ENCODE data around the gene SDK1.

Gene SDK1

GRCh38 chr7:4154882-4155535, 854.0 kb downstream of the SDK1 start:
- DNase-seq (ENCODE audit: low read depth in 2 of 2), result no peak

DNA sequence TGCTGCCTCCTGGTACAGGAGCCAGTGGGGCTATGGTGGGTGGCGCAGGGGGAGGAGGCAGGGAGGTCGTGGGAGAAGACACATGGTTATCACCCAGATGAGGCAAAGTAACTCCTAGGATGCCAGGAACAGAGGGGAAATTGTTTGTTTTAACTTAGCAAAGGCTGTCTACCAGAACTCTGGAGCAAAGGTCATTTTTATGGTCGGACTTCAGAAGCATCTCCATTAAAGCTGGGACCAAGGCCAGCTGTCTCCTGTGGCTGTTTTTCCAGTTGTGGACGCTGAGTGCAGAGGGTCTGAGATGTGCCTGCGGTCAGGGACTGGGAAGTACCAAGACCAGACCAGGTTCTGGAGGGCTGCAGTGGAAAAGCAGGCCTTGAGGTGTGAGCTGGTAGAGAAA, 855.1 kb downstream of the SDK1 start:
- no peak for DNase-seq (ENCODE audit: low read depth in 2 of 2)

GRCh38 chr7:4157651-4158050, 856.6 kb downstream of the SDK1 start:
- no peak for DNase-seq (ENCODE audit: low read depth in 2 of 2)

- no peak for DNase-seq (ENCODE audit: low read depth in 2 of 2)
Measured at GRCh38 chr7:4158441-4159153, 857.5 kb downstream of the SDK1 start.

- no peak for DNase-seq (ENCODE audit: low read depth in 2 of 2)
Measured at GRCh38 chr7:4159154-4159501, 858.1 kb downstream of the SDK1 start.

DNA sequence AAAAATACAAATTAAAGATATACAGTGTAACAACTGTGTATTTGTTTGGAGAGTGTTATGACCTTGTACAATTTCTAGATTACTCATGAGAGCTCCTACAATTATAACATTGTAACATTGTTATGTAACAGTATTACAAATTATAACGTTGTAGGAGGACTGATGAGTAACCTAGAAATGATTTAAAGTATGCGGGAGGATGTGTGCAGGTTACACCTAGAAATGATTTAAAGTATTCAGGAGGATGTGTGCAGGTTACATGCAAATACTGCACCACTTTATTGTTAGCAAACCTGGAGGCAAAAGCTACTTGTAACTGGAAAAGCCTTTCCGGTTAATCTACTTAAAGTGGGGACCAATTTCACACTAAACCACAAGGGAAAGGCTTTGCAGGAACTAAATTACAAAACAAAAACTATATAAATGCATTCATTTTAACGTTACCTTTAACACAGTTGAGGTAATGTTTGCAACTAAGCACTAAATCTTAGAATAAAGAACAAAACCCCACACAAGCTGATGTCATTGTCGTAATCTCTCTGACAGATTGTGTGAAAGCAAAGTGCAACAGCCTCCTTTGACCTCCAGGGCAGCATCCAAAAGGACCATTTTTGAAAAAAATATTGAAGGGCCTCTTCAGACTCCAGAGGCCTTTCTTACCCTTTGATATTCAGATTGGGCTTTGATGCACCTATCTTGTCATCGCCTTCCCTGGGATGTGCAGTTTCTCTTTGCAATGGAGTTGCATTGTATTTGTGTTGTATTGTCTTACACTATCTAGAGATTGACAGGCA, 858.9 kb downstream of the SDK1 start:
- DNase-seq (ENCODE audit: low read depth in 2 of 2), result no peak

DNA sequence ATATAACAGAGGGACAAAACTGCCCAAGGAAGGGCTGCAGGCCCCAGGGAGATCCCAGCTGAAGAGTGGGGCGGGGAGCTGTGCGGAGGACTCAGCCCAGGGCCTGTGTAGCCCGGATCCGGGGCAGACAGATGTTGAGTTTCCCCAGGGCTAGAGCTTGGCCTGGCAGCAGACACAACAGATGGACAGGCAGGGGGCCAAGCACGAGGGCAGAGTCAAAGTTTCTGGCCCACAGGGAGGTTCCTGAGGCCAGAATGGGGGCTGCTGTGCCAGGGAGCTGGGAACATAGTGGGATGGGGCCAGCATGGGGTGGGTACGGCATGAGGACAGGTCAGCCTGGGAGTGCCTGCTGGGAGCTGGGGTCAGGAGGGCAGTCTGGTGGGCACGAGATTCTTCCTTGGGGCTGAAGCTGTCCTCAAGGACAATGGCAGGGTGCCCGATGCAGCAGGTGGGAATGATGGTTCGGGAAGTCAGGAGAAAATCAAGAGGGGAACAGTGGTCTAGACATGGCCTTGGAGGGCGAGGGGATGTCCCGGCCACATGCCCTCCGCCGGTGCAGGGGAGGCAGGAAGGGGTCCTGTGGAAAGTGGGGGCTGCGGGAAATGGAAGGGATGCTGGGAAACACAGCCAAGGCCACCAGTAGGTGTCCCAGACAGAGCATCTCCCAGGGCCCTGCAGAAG, 862.0 kb downstream of the SDK1 start:
- DNase-seq (ENCODE audit: low read depth in 2 of 2), result no peak

DNA sequence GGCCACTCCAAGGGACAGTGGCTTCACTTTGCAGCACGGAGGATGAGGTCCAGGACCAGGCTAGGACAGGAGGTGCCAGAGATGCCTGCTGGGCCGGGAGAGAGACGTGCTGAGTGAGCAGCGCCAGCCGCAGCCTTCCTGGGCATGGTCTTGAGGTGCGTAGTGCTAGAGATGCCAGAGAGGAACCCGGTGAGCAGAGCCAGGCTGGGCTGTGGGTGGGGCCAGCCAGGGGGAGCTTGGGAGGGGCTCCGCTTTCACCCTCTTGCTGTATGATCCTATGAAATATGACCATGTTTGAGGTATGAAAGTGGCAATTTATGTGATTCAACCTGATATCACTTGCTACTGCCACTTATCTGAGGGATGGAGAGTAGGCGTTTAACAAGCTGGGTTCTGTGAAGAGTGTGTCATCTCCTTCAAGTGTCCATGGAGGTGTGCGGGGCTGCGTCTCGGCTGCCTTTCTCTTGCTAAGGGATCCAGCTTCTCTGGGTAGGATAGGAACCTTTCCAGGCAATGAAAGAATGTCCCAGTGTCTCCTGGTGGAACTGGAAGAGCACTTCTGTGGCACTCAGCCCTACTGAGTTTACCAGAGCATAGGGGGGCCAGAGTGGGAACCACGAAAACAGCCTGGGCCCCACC, 862.6 kb downstream of the SDK1 start:
- DNase-seq (ENCODE audit: low read depth in 2 of 2), result no peak

DNA sequence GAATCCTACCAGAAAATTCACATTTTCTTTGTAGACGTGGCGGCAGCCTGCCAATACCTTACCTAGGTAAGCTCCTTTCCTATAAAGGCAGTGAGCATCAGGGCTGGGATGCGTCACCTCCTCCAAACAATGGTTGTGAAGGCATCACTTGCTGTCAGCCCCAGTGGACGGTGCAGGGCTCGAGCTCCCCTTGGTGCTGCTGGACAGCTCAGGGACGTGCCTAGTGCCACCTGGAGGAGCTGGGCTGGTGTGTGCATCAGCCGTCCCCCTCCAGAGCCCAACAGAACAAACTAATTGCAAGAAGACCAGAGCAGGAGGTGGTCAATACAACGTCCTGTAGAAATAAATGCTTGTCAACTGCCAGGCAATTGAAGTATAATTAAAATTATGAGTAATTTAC, 863.5 kb downstream of the SDK1 start:
- no peak for DNase-seq (ENCODE audit: low read depth in 2 of 2)

- DNase-seq (ENCODE audit: low read depth in 2 of 2), result no peak
Measured at GRCh38 chr7:4166340-4166739, 865.3 kb downstream of the SDK1 start.

GRCh38 chr7:4166807-4167206, 865.8 kb downstream of the SDK1 start:
- no peak for DNase-seq (ENCODE audit: low read depth in 2 of 2)

GRCh38 chr7:4167385-4167910, 866.4 kb downstream of the SDK1 start:
- no peak for DNase-seq (ENCODE audit: low read depth in 2 of 2)

- DNase-seq (ENCODE audit: low read depth in 2 of 2), result no peak
Measured at GRCh38 chr7:4168041-4168440, 867.0 kb downstream of the SDK1 start.

- no peak for DNase-seq (ENCODE audit: low read depth in 2 of 2)
Measured at GRCh38 chr7:4168541-4168940, 867.5 kb downstream of the SDK1 start.

- DNase-seq (ENCODE audit: low read depth in 2 of 2), result no peak
Measured at GRCh38 chr7:4169455-4169854, 868.4 kb downstream of the SDK1 start.

GRCh38 chr7:4170997-4171786, 870.1 kb downstream of the SDK1 start:
- no peak for DNase-seq (ENCODE audit: low read depth in 2 of 2)

GRCh38 chr7:4172883-4173282, 871.8 kb downstream of the SDK1 start:
- no peak for DNase-seq (ENCODE audit: low read depth in 2 of 2)

- no peak for DNase-seq (ENCODE audit: low read depth in 2 of 2)
Measured at GRCh38 chr7:4173615-4174014, 872.6 kb downstream of the SDK1 start.

DNA sequence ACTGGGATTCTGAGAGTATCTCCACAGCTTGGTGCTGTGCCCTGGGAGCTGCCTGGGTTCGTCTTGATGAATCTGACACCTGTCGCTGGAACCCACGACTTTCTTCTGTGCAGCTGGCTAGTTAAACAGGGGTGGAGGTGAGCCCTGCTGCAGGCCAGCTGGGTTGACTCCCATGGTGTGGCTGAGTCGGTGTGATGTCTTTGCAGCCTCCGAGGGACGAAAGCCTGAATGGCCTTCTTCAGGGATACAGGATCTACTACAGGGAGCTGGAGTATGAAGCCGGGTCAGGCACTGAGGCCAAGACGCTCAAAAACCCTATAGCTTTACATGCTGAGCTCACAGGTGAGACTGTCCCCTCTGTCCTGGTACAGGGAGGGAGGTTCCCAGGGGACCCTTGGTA, 873.0 kb downstream of the SDK1 start:
- DNase-seq (ENCODE audit: low read depth in 2 of 2), result no peak

- no peak for DNase-seq (ENCODE audit: low read depth in 2 of 2)
Measured at GRCh38 chr7:4174451-4174850, 873.4 kb downstream of the SDK1 start.

DNA sequence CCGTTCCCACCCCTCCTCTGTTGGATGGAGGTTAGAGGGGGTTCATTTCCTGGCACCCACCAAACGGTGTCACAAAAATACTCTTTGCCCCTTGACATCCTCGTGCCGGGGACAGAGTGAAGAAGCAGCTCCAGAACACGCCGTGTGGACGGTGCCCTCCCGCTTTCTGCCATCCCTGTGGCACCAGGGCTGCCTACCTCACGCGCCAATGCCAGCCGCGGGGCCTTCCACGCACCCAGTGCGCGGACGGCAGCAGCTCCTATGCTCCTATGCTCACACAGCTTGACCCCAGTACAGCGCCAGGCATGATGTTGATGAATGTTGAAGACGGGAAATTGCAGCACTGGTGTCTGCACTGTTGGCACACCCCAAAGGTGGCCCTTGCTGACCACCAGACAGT, 873.8 kb downstream of the SDK1 start:
- no peak for DNase-seq (ENCODE audit: low read depth in 2 of 2)

Data from activated CD4-positive, alpha-beta T cell treated with anti-CD3 and anti-CD28 coated beads for 24 hours (primary cell).